GM23338 (cell line): ENCODE results near the gene ARPC2. TPM values are rescaled to one million over a fixed set of nuclear protein-coding genes. Genes with fewer than 3 reads are reported as not detected.

Experiments used
- ATAC-seq: fragments of 200-7000 bp; cut with Tn5 transposase; 3 replicates; pipeline ENCODE4 v1.9.1; 2020
- DNase-seq: peaks from one replicate; pipeline ENCODE4 v3.0.0-alpha.2; 2015; ENCODE audit warnings: low spot score
- H2AFZ ChIP-seq: fragments of 200-600 bp; sonication (generic); 2 replicates; pipeline ENCODE4 v1.8.0; 2016; ENCODE audit warnings: antibody characterized with exemption, mild to moderate bottlenecking, moderate library complexity
- H3F3A ChIP-seq: fragments of 200-600 bp; sonication (generic); replicated peaks from 2 replicates; pipeline ENCODE4 v1.8.0; 2017; ENCODE audit warnings: antibody characterized with exemption, mixed run types, low read depth
- H3K27ac ChIP-seq: fragments of 200-600 bp; sonication (generic); 2 replicates; pipeline ENCODE4 v1.6.1; 2016; ENCODE audit warnings: low read depth
- H3K27me3 ChIP-seq: fragments of 200-600 bp; sonication (generic); 2 replicates; pipeline ENCODE4 v1.8.0; 2016; ENCODE audit warnings: mild to moderate bottlenecking, mixed run types, moderate library complexity; ENCODE audit not compliant: insufficient read depth
- H3K36me3 ChIP-seq: fragments of 200-600 bp; sonication (generic); 2 replicates; pipeline ENCODE4 v1.8.0; 2016; ENCODE audit warnings: mild to moderate bottlenecking; ENCODE audit not compliant: insufficient read depth
- H3K4me1 ChIP-seq: fragments of 200-600 bp; sonication (generic); 2 replicates; pipeline ENCODE4 v1.8.0; 2016; ENCODE audit warnings: mild to moderate bottlenecking, moderate library complexity; ENCODE audit not compliant: insufficient read depth
- H3K4me2 ChIP-seq: fragments of 200-600 bp; sonication (generic); 2 replicates; pipeline ENCODE4 v1.7.1; 2017; ENCODE audit warnings: mixed run types
- H3K4me3 ChIP-seq: fragments of 200-600 bp; sonication (generic); 2 replicates; pipeline ENCODE4 v1.6.1; 2016; ENCODE audit warnings: mixed run types
- H3K79me2 ChIP-seq: fragments of 200-600 bp; sonication (generic); replicated peaks from 2 replicates; pipeline ENCODE4 v1.8.0; 2017; ENCODE audit warnings: mild to moderate bottlenecking; ENCODE audit not compliant: insufficient read depth
- H3K9me2 ChIP-seq: fragments of 200-600 bp; sonication (generic); 2 replicates; pipeline ENCODE4 v1.8.0; 2017; ENCODE audit not compliant: insufficient read depth
- H4K20me1 ChIP-seq: fragments of 200-600 bp; sonication (generic); replicated peaks from 2 replicates; pipeline ENCODE4 v1.8.0; 2017; ENCODE audit warnings: mild to moderate bottlenecking; ENCODE audit not compliant: insufficient read depth
- H3K27ac Mint-ChIP-seq: 2 replicates; pipeline ENCODE4 v1.8.0; 2020; ENCODE audit warnings: inconsistent platforms, mild to moderate bottlenecking, moderate library complexity, mixed read lengths
- H3K27me3 Mint-ChIP-seq: 3 replicates; pipeline ENCODE4 v1.8.0; 2022; ENCODE audit warnings: low read depth, mild to moderate bottlenecking, moderate library complexity, mixed read lengths, inconsistent platforms; ENCODE audit not compliant: insufficient read depth, poor library complexity
- H3K36me3 Mint-ChIP-seq: 3 replicates; pipeline ENCODE4 v1.8.0; 2021; ENCODE audit warnings: low read depth, mild to moderate bottlenecking, inconsistent platforms, moderate library complexity, mixed read lengths
- H3K4me1 Mint-ChIP-seq: 3 replicates; pipeline ENCODE4 v1.8.0; 2020; ENCODE audit warnings: mild to moderate bottlenecking, inconsistent platforms, mixed read lengths
- H3K4me3 Mint-ChIP-seq: 3 replicates; pipeline ENCODE4 v1.8.0; 2021; ENCODE audit warnings: moderate library complexity, mild to moderate bottlenecking, inconsistent platforms, mixed read lengths
- H3K9me3 Mint-ChIP-seq: 3 replicates; pipeline ENCODE4 v1.8.0; 2020; ENCODE audit warnings: moderate library complexity, mild to moderate bottlenecking, inconsistent platforms, mixed read lengths
- CTCF ChIP-seq, 2 experiments: fragments of 200-600 bp in 1 of 2; sonication (generic) in 1 of 2; conservative IDR thresholded peaks; 2 replicates each; pipeline versions ENCODE4 v1.5.1 to v1.6.1; 2016 to 2017; ENCODE audit warnings: antibody characterized with exemption in 2 of 2, low read depth in 2 of 2, mild to moderate bottlenecking in 2 of 2, moderate library complexity in 1 of 2
- ETS1 ChIP-seq: IDR thresholded peaks from 2 replicates; pipeline ENCODE4 v1.6.1; 2016; ENCODE audit warnings: antibody characterized with exemption
- EZH2phosphoT487 ChIP-seq: fragments of 200-600 bp; sonication (generic); IDR thresholded peaks from one replicate; pipeline ENCODE4 v1.8.1; 2018; ENCODE audit warnings: antibody characterized with exemption; ENCODE audit not compliant: unreplicated experiment
- NANOG ChIP-seq: IDR thresholded peaks from 2 replicates; pipeline ENCODE4 v1.6.1; 2016; ENCODE audit warnings: antibody characterized with exemption, borderline replicate concordance
- POLR2AphosphoS5 ChIP-seq: IDR thresholded peaks from 2 replicates; pipeline ENCODE4 v1.6.1; 2016; ENCODE audit warnings: antibody characterized with exemption, low read depth
- REST ChIP-seq: IDR thresholded peaks from one replicate; pipeline ENCODE4 v1.6.1; 2018; ENCODE audit warnings: antibody characterized with exemption; ENCODE audit not compliant: unreplicated experiment
- STAT1 ChIP-seq: IDR thresholded peaks from one replicate; pipeline ENCODE4 v1.6.1; 2016; ENCODE audit warnings: antibody characterized with exemption; ENCODE audit not compliant: unreplicated experiment
- ZNF331 ChIP-seq: fragments of 250-450 bp; sonication (Bioruptor Pico); IDR thresholded peaks from 2 replicates; pipeline ENCODE4 v1.5.0; 2020; ENCODE audit warnings: low read depth, mild to moderate bottlenecking, moderate library complexity
- ZNF462 ChIP-seq: fragments of 250-450 bp; sonication (Bioruptor Pico); IDR thresholded peaks from 2 replicates; pipeline ENCODE4 v1.5.0; 2020; ENCODE audit warnings: mild to moderate bottlenecking, moderate library complexity
- polyA plus RNA-seq: library from polyadenylated mRNA; unstranded; fragments of >200 nt; fragmentation: Nextera tagmentation; extraction: Ambion mirVana; gene quantifications from 2 replicates; pipeline ENCODE4 v1.2.1, GENCODE V29; 2016
- total RNA-seq: library from RNA; depleted of rRNA; stranded (reverse); fragments of >200 nt; shearing (Covaris generic); gene quantifications from 2 replicates; pipeline ENCODE4 v1.2.3, GENCODE V29; 2014

ARPC2 gene
- total and polyA plus RNA-seq, 2 experiments from 2014 or later = 217 to 271 TPM

GRCh38 chr2:218194880-218195279 is 22.1 kb upstream of the ARPC2 start (continued):
- TF ChIP-seq REST (no peak), EZH2phosphoT487 (no peak)

- Mint-ChIP-seq H3K4me3 (no peak overlapping the region), H3K4me1 (peaks cover 9% of the 10 kb centered on the region), H3K27ac (no peak overlapping the region), H3K9me3 (no peaks in the 10 kb centered on the region), H3K27me3 (peaks cover 7% of the 10 kb centered on the region), H3K36me3 (no peaks in the 10 kb centered on the region)
- ATAC-seq (no peak), DNase-seq (no peak)
- no peaks in the 10 kb centered on the region for H3F3A ChIP-seq
- H4K20me1 ChIP-seq = no peaks in the 10 kb centered on the region
- no peak overlapping the region for H3K27ac ChIP-seq
- no peak overlapping the region for H3K4me2 ChIP-seq
- no peaks in the 10 kb centered on the region for H3K4me1 ChIP-seq
- no peak overlapping the region for H3K4me3 ChIP-seq
- no peaks in the 10 kb centered on the region for H3K79me2 ChIP-seq
- no peaks in the 10 kb centered on the region for H3K36me3 ChIP-seq
- no peaks in the 10 kb centered on the region for H3K9me2 ChIP-seq
- no peaks in the 10 kb centered on the region for H3K27me3 ChIP-seq
- no peak overlapping the region for H2AFZ ChIP-seq
- TF ChIP-seq STAT1 (no peak), CTCF (conservative IDR thresholded peaks at IDR 0.05; ENCODE audit: low read depth in 2 of 2) (no peak), NANOG (no peak), ZNF462 (CRISPR knock-in tag) (no peak), POLR2AphosphoS5 (no peak), REST (no peak), ETS1 (no peak), ZNF331 (CRISPR knock-in tag) (no peak)
Measured at GRCh38 chr2:218196974-218197373, 20.0 kb upstream of the ARPC2 start.
